SK-N-SH (cell line): ENCODE data around the gene PKP1.

Experiments used
- CHD2 ChIP-seq: fragments of 150-350 bp; IDR thresholded peaks from 2 replicates; pipeline ENCODE4 v1.6.1; 2018; ENCODE audit warnings: low read length; ENCODE audit not compliant: partially characterized antibody
- EP300 ChIP-seq, 2 experiments: IDR thresholded peaks; 2 replicates each; pipeline versions ENCODE4 v1.4.0 to v1.6.1; 2012; ENCODE audit warnings: borderline replicate concordance in 1 of 2, low read depth in 1 of 2, low read length in 1 of 2
- EZH2phosphoT487 ChIP-seq: fragments of 200-600 bp; sonication (generic); IDR thresholded peaks from 2 replicates; pipeline ENCODE4 v1.6.1; 2017; ENCODE audit warnings: low read depth, mixed run types, mild to moderate bottlenecking, antibody characterized with exemption, moderate library complexity, borderline replicate concordance
- JUND ChIP-seq: IDR thresholded peaks from 2 replicates; pipeline ENCODE4 v1.4.0; 2012
- POLR2AphosphoS5 ChIP-seq: IDR thresholded peaks from 2 replicates; pipeline ENCODE4 v1.6.1; 2012; ENCODE audit warnings: low read depth, low read length
- YY1 ChIP-seq: IDR thresholded peaks from 2 replicates; pipeline ENCODE4 v1.4.0; 2012; ENCODE audit warnings: low read depth, mild to moderate bottlenecking
- TF ChIP-seq, protein P1 (sequence below): fragments of 200-600 bp; sonication (generic); IDR thresholded peaks from 2 replicates; pipeline ENCODE4 v1.6.1; 2017; ENCODE audit warnings: antibody characterized with exemption, mild to moderate bottlenecking, moderate library complexity

GRCh38 chr1:201319631-201320030, 36.3 kb downstream of the PKP1 start:
- TF ChIP-seq, protein P1, sequence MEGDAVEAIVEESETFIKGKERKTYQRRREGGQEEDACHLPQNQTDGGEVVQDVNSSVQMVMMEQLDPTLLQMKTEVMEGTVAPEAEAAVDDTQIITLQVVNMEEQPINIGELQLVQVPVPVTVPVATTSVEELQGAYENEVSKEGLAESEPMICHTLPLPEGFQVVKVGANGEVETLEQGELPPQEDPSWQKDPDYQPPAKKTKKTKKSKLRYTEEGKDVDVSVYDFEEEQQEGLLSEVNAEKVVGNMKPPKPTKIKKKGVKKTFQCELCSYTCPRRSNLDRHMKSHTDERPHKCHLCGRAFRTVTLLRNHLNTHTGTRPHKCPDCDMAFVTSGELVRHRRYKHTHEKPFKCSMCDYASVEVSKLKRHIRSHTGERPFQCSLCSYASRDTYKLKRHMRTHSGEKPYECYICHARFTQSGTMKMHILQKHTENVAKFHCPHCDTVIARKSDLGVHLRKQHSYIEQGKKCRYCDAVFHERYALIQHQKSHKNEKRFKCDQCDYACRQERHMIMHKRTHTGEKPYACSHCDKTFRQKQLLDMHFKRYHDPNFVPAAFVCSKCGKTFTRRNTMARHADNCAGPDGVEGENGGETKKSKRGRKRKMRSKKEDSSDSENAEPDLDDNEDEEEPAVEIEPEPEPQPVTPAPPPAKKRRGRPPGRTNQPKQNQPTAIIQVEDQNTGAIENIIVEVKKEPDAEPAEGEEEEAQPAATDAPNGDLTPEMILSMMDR: no peak
- TF ChIP-seq CHD2 (no peak), POLR2AphosphoS5 (no peak), JUND (no peak), EZH2phosphoT487 (no peak), EP300 (IDR thresholded peaks at IDR 0.05; ENCODE audit: borderline replicate concordance in 1 of 2, low read depth in 1 of 2, low read length in 1 of 2) (no peak), YY1 (no peak)
